ENCODE data around the gene TNK2.
"Not testable (repeated sequence)": the region's sequence is repeated elsewhere in the genome, so short reads cannot be mapped to it uniquely, and the experiment has no call there.

TNK2 gene

DNA sequence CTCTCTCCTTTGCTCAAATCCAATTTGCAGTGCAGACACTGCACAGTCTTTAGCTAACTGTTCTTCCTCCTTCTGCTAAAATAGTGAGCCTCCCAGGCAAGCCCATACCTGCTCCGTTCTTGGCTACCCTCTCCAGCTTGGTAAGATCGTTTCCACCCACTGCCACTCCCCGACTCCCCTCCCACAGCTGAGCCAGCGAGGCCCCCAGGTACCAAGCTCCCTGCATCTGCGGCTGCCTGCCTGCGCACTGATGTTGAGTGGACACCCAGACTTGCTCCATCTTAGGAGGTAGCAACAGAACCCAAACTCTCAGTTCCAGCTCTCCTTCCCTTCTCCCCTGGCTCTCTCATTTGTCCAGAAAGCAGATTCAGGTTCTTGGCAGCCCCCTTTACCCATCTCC lies 7.9 kb upstream of the TNK2 start:
- no peak for DNase-seq

DNA sequence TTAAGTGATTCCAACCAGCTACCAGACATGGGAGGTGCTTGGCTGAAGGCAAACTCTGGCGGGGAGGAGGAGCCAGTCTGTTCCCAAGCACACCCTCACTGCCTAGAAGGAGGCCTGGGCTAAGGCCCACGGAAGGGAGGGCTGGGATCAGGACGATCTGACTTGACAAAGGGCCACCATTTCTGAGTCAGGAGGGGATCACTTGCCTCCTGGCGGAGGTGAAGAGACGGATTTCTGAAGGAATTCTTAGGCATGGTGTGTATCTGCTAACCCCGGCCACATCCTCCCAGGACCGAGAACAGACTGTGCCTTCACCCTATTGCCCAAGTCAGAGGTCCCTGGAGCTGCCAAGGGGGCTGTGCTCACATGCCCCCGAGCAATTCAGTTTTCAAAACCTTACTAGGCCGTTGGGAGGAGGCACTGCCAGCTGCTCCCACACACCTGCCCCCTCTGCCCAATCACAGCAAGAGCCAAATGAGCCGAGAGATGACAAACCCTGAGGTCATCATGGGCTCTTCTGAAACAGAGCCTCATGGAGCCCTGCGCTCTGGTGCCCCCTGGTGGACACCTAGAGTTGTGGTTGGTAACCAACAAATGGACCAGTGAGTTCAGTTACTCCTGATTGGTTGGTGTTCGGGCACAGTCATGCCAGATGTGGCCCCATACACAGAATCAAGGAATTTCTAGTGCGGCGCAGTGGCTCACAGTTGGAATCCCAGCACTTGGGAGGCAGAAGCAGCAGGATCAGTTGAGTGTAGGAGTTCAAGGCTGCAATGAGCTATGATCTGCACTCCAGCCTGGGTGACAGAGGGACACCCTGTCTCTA lies 6.5 kb upstream of the TNK2 start:
- DNase-seq, result no peak

DNA sequence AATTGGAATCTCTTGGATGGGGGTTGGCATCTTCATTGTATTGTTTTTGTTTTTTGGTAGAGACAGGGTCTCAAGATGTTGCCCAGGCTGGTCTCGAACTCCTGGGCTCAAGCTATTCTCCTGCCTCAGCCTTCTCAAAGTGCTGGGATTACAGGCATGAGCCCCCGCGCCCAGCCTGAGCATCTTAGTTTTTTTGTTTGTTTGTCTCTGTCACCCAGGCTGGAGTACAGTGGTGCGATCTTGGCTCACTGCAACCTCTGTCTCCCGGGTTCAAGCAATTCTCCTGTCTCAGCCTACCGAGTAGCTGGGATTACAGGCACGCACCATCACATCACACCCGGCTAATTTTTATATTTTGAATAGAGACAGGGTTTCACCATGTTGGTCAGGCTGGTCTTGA lies 5.8 kb upstream of the TNK2 start:
- not testable (repeated sequence) for DNase-seq

DNA sequence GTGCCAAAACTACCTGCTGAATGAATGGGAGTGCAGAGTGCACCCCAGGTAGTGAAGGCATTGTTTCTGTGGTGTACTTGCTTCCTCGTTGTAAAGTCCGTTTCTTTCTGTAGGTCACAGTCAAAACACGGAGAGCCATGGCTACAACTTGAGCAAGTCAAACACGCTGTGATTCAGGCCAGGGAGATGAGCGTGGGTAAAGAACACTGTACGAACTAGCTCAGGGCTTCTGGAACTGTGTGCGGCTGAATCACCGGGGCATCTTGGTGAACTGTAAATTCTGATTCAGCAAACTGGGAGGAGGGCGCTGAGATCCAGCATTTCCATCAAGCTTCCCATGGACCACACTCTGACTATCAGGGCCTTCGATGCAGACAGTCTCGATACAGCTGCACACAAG lies 5.0 kb upstream of the TNK2 start:
- no peak for DNase-seq

DNA sequence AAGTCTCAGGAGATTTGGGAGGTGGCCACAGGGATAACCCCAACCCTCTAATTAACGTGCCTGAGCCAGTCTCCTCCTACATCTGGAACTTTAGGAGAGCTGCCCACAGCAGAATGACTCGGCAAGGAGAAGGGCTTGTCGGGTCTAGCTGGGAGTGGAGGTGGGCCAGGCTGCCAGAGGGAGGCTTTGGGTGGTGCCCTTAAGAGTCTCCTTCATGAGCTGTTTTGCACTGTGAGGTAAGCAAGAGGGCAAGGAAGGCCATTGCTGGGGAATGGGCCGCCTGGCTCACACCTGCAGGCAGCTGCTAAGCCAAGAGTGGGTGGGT lies 3.6 kb upstream of the TNK2 start:
- no peak for DNase-seq

DNA sequence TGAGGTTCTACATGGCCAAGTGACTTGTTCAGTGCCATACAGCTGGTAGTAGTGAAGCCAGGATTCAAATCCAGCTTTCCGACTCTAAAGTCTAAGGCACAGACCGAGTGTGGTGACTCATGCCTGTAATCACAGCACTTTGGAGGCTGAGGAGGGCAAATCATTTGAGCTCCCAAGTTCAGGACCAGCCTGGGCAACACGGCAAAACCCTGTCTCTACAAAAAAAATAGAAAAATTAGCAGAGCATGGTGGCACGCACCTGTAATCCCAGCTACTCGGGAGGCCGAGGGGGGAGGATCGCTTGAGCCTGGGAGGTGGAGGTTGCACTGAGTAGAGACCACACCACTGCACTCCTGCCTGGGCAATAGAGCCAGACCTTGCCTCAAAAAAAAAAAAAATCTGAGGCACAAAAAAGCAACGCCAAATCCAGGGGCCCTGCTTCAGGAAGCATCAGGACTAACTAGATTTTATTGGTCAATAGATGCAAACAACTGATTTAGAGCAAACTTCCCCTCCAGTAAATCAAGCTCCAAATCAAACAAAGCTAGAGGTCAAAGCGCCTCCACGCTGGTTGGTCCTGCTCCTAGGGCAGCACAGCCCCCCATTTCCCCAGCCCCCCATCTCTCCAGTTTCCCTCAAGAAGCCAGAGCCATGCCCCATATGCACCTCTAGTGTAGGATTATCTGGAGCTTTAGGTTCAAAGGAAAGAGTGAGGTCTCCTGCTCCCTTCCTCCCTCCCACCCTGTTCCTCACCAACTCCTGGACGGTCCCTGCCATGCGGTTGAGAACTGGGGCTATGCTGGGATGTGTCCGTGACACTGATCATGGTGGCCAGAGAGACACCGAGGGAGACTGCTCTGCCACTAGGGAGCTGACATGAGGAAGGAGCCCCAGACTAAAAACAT lies 2.9 kb upstream of the TNK2 start:
- DNase-seq, result no peak

DNA sequence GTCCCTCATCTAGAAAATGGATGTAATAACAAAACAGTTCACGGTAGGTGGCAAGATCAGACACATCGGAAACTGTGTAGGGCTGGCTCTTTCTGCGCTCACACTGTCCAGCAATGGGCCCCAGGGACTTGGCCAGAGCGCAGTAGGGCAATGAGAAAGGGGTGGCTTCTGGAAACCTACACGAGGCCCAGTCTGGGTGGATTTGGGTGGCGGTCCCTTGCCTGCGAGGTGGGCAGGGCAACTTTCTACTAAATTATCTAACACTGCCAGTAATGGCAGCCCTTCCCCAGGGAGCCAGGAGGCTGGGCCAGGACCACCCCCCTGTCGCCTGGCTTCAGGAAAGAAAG lies 2.1 kb upstream of the TNK2 start:
- DNase-seq, result no peak

DNA sequence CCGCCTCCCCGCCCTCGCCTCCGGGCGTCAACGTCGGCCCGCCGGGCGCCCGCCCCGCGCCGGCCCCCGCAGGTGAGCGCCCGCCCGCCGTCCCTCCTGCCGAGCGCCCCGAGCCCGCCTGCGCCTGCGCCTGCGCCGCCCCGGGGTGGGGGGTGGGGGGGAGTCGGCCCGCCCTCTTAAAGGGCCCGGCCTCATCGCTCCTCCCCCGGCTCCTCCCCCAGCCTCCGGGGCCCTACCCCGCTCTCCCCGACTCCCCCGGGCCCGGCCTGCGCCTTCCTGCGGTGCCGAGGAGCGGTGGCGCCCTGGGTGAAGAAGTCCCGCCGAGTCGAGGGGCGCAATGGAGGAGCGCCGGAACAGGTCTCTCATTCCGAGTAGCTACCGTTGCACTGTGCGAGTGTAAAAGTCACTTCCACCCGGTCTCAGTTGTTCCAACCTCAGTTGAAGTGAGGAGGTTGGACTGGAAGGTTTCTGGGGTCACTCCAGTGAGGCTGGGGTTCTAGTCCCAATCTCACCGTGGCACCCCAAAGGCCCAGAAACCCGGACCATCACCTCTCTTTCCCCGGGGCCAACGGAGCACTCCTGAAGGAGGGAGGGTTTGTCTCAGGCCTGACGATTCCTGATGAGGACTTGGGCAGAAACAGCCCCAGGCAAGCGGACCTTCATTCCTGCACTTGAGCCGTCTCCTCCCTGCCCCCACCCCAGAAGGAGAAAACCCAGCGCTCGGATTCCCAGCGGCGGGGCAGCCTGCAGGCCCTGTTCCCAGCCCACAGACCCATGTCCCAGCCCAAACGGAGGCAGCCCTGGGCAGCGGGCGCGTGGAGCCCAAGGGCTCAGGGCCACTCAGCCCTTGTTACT lies 1.5 kb upstream of the TNK2 start:
- DNase-seq, result peak; percentile 78

DNA sequence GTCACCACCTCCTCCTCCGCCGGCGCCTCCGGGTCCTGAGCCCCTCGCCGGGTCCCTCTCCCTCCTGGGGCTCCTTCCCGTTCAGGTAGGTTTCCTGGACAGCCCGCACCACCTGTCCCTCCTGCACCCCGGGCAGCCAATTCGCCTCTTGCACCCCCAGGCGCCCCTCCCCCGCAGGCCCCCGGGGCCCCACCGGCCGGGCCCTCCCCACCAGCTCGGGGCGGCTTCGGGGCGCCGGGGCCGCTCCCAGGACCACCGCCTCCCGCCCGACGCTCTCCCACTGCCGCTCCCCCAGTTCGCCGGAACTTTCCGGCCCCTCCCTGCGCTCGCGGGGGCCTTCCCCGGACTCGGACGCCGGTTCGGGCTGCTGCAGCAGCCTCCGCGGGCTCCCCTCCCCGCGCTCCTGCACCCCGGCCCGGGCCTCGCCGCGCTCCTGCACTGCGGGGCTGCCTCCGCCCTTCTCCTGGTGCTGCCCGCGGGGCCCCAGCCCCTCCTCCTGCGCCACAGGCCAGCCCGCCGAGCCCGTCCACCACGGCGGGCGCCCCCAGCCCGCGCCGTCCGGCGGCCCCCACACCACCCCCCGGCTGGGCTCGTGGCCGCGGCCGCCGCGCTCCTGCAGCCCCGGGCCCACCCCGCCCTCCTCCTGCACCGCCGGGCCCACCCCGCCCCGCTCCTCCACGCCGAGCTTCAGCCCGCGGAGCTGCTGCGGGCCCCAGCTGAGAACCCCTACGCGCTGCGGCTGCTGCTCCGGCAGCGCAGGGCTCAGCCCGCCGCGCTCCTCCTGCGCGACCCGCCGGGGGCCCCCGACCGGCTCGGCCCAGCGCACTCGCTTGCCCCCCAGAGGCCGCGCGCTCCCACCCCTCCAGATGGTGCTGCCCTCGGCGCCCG lies 587 bp upstream of the TNK2 start:
- peak; percentile 64 for DNase-seq

DNA sequence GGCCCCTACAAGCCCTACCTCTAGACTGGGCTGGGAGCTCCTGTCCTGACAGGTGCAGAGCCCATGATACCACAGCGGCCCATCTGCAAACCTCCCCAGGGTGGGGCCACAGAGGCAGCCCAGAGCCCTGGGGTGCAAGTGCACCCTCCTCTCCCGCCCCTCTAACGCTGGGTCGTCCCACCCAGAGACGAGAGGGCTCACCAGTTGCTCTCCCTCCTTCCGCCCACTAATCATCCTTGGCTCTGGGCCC lies 742 bp downstream of the TNK2 start:
- no peak for DNase-seq

DNA sequence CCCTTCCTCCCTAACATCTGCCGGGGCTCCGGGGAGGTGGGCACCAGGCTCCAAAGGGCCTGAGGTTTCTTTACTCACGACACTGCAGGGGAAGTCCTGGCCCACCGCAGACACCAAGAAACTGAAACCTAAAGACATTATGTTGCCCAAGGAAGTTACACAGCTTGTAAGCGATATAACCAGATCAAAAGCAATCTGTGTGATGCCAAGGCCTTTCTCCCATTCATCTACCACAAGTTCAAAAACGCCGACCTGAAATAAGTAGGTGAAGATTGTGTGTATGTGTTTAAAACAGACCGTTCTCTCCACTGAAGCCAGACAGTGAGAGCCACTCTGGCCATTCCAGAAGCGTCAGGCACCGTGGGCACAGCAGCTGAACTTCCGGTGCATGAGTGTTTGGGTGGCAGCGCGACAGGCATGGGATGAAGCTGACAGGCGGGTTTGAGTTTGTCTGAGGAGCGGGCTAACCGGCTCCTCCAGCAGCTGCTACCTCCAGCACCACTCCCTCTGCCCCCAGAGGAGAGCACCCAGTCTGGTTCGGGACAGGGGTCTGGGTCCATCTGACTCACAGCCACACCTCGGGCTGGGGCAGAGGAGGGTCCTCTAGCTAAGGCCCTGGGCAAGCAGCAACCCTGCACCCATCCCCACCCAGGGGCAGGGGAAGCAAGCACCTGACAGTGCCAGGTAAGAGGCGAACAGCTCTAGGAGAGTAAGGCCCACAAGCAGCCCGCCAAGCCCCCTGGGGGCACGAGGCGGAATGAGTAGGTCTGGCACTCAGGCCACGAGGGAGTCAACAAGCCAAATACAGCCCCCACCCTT lies 1.3 kb downstream of the TNK2 start:
- DNase-seq, result peak; percentile 45

DNA sequence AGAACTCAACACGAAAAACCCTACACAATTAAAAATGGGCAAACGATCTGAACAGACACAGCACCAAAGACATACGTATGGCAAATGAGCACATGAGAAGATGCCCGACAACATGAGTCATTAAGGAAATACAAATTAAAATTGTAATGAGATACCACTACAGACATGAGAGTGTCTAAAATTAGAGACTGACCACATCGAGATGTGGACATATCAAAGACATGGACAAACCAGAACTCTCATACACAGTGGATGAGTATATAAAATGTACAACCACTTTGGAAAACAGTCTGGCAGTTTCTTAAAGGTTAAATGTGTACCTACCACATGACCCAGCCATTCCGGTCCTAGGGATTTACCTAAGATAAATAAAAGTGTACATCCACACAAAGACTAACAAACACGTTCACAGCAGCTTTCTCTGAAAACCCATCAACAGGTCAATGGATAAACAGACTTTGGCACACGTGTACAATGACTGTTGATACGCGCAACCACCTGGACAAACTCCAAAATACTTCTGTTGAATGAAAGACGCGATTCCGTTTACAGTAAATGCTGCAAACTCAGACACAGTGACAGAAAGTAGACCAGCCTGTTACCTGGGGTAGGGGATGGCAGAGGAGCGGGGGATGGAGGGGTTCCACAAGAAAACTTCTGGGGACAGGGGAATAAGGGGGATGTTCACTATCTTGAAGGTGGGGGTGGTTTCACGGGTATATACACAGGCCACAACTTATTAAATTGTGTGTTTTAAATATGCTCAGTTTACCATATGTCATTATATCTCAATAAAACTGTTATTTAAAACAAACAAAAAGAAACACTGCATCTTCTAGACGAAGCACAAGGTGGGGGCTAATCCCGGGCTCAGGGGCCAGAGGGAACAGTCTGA lies 2.1 kb downstream of the TNK2 start:
- no peak for DNase-seq

DNA sequence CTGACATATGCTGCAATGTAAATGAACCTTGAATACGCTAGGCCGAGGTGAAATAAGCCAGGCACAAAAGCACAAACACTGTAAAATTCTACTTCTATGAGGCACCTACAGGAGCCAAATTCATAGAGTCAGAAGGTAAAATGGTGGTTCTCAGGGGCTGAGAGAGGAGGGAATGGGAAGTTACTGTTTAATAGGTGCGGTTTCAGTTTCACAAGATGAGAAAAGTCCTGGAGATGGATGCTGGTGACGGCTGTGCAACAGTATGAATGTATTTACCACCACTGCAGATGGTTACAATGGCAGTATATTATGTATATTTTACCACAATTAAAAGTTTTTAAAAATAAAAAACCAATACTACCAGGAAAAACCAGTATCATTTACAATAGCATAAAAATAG lies 4.0 kb downstream of the TNK2 start:
- DNase-seq, result no peak

DNA sequence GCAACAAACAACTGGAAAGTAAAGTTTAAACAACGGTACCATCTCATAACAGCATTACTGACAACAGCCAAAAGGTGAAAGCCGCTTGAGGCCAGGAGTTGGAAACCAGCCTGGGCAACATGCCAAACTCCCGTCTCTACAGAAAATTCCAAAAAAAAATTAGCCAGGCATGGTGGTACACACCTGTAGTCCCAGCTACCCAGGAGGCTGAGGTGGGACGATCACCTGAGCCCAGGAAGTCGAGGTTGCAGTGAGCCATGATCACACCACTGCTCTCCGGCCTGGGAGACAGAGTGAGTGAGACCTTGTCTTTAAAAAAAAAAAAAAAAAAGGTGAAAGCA lies 4.4 kb downstream of the TNK2 start:
- no peak for DNase-seq

DNA sequence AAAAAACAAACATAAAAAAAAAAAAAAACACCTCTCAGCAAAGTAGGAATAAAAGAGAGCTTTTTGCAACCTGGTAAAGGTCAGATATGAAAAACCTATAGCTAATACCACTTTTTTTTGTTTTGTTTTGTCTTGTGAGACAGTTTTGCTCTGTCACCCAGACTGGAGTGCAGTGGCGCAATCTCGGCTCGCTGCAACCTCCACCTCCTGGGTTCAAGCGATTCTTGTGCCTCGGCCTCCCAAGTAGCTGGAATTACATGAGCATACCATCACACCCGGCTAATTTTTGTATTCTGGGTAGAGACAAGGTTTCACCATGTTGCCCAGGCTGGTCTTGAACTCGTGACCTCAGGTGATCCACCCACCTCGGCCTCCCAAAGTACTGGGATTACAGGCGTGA lies 5.7 kb downstream of the TNK2 start:
- not testable (repeated sequence) for DNase-seq

DNA sequence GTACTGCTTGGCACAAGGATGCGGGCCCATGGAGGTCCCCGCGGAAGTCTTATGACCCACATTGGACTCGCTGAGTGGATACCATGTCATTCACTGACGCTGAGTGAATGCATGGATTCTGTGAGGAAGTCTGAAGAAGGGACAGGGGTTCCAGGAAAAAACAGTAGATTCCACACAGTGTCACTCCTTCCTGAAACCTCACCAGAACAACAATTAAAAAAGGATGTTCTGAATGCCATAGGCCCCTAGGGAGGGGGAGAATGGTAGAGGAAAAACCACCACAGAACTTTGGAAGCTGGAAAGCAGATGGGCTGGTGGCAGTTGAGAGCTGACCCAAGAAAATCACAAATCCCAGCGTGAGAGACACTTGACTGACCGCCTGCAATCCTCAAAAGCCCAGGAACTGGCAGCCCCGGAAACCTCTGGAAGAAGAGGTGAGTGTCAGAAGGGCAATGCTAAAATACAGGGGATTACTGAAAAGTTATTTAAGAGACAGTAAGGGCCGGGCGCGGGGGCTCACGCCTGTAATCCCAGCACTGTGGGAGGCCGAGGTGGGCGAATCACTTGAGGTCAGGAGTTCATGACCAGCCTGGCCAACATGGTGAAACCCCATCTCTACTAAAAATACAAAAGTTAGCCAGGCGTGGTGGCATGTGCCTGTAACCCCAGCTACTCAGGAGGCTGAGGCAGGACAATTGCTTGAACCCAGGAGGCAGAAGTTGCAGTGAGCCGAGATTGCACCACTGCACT lies 6.3 kb downstream of the TNK2 start:
- not testable (repeated sequence) for DNase-seq

DNA sequence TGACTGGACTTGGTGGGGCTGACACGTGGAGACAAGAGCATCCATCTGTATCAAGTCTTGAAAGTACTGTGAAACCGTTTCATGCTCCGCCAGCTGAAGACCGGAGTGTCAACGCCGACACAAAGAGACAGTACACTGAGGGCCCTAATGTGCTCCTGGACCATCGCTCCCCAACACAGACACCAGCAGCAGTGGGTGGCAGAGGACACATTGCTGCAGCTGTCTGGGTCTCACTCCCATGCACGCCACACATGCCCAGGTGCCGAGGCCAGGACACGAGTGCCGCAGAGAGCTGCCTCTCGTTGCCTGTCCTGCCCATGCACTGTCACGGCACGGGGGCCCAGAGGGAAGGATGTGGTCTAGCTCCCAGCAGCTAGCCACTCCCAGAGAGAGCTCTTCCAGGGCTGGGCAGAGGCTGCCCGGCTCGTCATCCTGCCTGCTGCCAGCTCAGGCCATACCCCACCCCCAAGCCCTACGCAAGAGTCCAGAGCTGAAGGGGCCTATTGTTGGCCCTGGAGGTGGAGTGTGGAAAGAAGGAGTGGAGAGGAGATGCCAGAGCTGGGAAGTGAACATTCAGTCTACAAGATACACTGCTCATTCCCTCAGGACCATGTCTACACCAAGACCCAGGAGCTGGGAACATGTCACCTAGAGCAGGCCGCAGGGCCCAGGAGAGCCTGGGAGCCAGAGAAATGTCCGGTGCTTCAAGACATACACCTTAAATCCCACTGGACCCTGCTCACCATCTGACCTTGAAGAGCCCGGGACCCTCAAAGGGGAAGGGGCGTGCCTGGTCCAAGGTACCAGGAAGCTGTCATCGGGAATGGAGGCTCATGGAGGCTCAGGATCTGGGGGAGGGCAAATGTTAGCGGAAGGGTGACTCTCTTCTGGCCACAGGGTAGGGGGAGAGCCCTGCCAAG lies 7.7 kb downstream of the TNK2 start:
- no peak for DNase-seq

DNA sequence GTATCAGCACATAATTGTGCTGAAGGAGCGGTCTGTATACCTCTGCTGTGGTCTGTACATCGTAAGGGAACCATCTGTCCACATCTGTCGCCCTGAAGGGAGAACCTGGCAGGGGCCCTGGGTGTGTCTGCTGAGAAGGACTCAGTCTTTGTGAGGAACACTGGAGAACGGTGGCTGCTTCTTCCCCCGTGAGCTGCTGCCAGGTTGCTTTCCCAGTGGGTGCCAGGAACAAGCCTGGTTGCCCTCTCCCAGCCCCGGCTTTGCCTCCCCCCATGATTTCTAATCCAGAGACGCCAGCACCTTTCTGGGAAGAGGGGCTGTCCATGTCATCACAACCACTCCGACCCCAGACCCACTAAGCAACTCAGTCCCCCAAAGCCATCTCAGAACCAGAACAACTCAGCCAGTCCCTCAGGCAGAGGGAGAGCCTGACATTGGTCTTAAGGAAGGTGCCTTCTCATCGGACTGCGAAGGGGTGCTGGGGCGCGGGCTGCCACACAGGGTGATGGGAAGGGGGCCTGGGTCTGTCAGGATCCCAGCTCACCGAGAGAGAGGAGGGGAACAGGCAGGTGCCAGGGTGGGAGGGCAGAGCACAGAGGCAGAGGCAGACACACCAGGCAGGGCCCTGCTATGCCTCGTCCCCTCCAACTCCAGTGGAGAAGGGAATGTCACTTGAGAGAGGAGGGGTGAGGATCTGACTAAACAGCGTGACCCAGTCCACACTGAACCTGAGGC lies 8.5 kb downstream of the TNK2 start:
- DNase-seq, result no peak
